Measurements from ENCODE around the gene CAMK4.

GRCh38 chr5:111505096-111505495 is 280.9 kb downstream of the CAMK4 start:
- TF ChIP-seq CTCF (IDR thresholded peaks at IDR 0.05; ENCODE audit: low read depth, low read length, missing input control) (no peak), ZBTB33 (IDR thresholded peaks at IDR 0.05) (no peak), SP1 (IDR thresholded peaks at IDR 0.05) (no peak), MAX (IDR thresholded peaks at IDR 0.05) (no peak), ATF3 (IDR thresholded peaks at IDR 0.05) (no peak), REST (IDR thresholded peaks at IDR 0.05) (no peak), GABPA (IDR thresholded peaks at IDR 0.05 in 1 of 2, conservative IDR thresholded peaks at IDR 0.05 in 1 of 2) (no peak), EGR1 (IDR thresholded peaks at IDR 0.05; ENCODE audit: low read depth in 2 of 2) (no peak), YY1 (IDR thresholded peaks at IDR 0.05) (no peak), HNF4G (IDR thresholded peaks at IDR 0.05) (no peak), RAD21 (IDR thresholded peaks at IDR 0.05) (no peak), TAF1 (conservative IDR thresholded peaks at IDR 0.05) (no peak), FOXA1 (IDR thresholded peaks at IDR 0.05) (no peak)
